A673 (cell line): Measurements from ENCODE around the gene KEAP1. TPM values are rescaled to one million over a fixed set of nuclear protein-coding genes. Genes with fewer than 3 reads are reported as not detected.
A peak's percentile ranks its signal among the peaks of the same experiment; 100 is the strongest.

ENCODE experiments used
- BruUV-seq: library from RNA; stranded (reverse); fragments of 400-500 nt; replicated peaks from 2 replicates; lab custom pipeline; 2021; lab: Mats Ljungman, UMichigan
- CTCF ChIA-PET: fragments of 300-600 bp; sonication (Branson Sonifier 250); formaldehyde crosslinking; loops from one replicate; lab custom pipeline; 2022; ENCODE audit warnings: antibody characterized with exemption; lab: Charles Lee
- POLR2A ChIA-PET: fragments of 300-600 bp; sonication (Branson Sonifier 250); formaldehyde crosslinking; loops from one replicate; lab custom pipeline; 2022; ENCODE audit warnings: antibody characterized with exemption; ENCODE audit not compliant: low non-redundant PET; lab: Charles Lee
- DNase-seq: peaks from one replicate; pipeline ENCODE4 v3.0.0-alpha.2; 2015; ENCODE audit warnings: low spot score
- H3K27ac ChIP-seq: fragments of 200-600 bp; sonication (generic); 2 replicates; pipeline ENCODE4 v1.5.1; 2016; ENCODE audit warnings: mixed run types, low read depth, mild to moderate bottlenecking, mixed read lengths, antibody characterized with exemption, low read length; ENCODE audit not compliant: poor library complexity, severe bottlenecking
- H3K27me3 ChIP-seq: fragments of 200-600 bp; sonication (generic); replicated peaks from 2 replicates; pipeline ENCODE4 v1.6.1; 2017; ENCODE audit warnings: mixed run types, low read depth, mild to moderate bottlenecking, mixed read lengths, antibody characterized with exemption, low read length; ENCODE audit not compliant: insufficient read depth, poor library complexity
- H3K36me3 ChIP-seq: fragments of 200-600 bp; sonication (generic); 2 replicates; pipeline ENCODE4 v1.6.1; 2016; ENCODE audit warnings: mixed run types, mild to moderate bottlenecking, mixed read lengths, antibody characterized with exemption, low read length; ENCODE audit not compliant: insufficient read depth, poor library complexity, severe bottlenecking
- H3K4me1 ChIP-seq: fragments of 200-600 bp; sonication (generic); 2 replicates; pipeline ENCODE4 v1.6.1; 2017; ENCODE audit warnings: mixed run types, mild to moderate bottlenecking, mixed read lengths, antibody characterized with exemption, low read length; ENCODE audit not compliant: insufficient read depth, poor library complexity, severe bottlenecking
- H3K4me3 ChIP-seq: fragments of 200-600 bp; sonication (generic); 2 replicates; pipeline ENCODE4 v1.5.1; 2016; ENCODE audit warnings: low read depth, mixed run types, mild to moderate bottlenecking, mixed read lengths, low read length; ENCODE audit not compliant: poor library complexity, severe bottlenecking
- H3K9me3 ChIP-seq: fragments of 200-600 bp; sonication (generic); 2 replicates; pipeline ENCODE4 v1.6.1; 2016; ENCODE audit warnings: mixed run types, low read depth, mild to moderate bottlenecking, mixed read lengths, antibody characterized with exemption, low read length; ENCODE audit not compliant: poor library complexity, severe bottlenecking
- EZH2 ChIP-seq: fragments of 200-600 bp; sonication (generic); IDR thresholded peaks from 2 replicates; pipeline ENCODE4 v1.6.1; 2017; ENCODE audit warnings: borderline replicate concordance, low read depth, mild to moderate bottlenecking, mixed read lengths, antibody characterized with exemption, low read length; ENCODE audit not compliant: poor library complexity, severe bottlenecking
- intact Hi-C: fragments of 100-400 bp; cut with micrococcal nuclease; formaldehyde crosslinking; loops from one replicate; pipeline ENCODE4 v1.10.0; 2022; ENCODE audit not compliant: unreplicated experiment
- total RNA-seq: library from RNA; stranded (reverse); gene quantifications from 2 replicates; pipeline ENCODE4 v1.2.3, GENCODE V29; 2021
- TF ChIP-seq, protein P1 (sequence below): fragments of 300-800, 200-600 bp; sonication (generic); conservative IDR thresholded peaks from 2 replicates; pipeline ENCODE4 v1.5.1; 2017; ENCODE audit warnings: low read depth, mild to moderate bottlenecking, antibody characterized with exemption, low read length, moderate library complexity, mixed read lengths

KEAP1 gene
- total RNA-seq, 1 experiment from 2014 or later: 112 TPM

DNA sequence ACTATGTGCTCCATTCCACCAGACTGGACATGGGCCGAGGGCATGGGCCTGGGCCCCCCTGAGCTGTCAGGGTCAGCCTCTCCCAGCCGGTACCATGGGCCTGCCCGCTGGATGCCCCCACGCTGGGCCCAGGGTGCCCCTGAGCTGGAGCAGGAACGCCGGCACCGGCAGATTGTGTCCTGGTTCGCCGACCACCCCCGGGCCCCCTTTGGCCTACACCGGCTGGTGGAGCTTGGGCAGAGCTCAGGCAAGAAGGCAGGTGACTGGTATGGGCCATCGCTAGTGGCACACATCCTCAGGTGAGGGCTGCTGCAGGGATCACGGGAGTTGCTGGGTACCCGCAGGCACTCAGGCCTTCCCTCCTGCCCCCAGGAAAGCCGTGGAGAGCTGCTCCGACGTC, 43.7 kb upstream of the KEAP1 start:
- Histone ChIP-seq H3K27me3 (no peaks in the 10 kb centered on the region), H3K4me1 (peaks cover 12% of the 10 kb centered on the region), H3K27ac (no peak overlapping the region), H3K4me3 (no peak overlapping the region), H3K9me3 (no peaks in the 10 kb centered on the region), H3K36me3 (peaks cover 23% of the 10 kb centered on the region)
- no TSS peak for BruUV-seq
- intact Hi-C loops: no loop called here
- POLR2A ChIA-PET: interaction anchor here (0.6 kb wide), 1 partner anchor 23 kb away, joined by 9 read pairs; no protein-coding TSS in a partner anchor
- CTCF ChIA-PET: no interaction called here
- TF ChIP-seq, protein P1, sequence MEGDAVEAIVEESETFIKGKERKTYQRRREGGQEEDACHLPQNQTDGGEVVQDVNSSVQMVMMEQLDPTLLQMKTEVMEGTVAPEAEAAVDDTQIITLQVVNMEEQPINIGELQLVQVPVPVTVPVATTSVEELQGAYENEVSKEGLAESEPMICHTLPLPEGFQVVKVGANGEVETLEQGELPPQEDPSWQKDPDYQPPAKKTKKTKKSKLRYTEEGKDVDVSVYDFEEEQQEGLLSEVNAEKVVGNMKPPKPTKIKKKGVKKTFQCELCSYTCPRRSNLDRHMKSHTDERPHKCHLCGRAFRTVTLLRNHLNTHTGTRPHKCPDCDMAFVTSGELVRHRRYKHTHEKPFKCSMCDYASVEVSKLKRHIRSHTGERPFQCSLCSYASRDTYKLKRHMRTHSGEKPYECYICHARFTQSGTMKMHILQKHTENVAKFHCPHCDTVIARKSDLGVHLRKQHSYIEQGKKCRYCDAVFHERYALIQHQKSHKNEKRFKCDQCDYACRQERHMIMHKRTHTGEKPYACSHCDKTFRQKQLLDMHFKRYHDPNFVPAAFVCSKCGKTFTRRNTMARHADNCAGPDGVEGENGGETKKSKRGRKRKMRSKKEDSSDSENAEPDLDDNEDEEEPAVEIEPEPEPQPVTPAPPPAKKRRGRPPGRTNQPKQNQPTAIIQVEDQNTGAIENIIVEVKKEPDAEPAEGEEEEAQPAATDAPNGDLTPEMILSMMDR: no peak
- no peak for TF ChIP-seq EZH2
- DNase-seq: no peak

DNA sequence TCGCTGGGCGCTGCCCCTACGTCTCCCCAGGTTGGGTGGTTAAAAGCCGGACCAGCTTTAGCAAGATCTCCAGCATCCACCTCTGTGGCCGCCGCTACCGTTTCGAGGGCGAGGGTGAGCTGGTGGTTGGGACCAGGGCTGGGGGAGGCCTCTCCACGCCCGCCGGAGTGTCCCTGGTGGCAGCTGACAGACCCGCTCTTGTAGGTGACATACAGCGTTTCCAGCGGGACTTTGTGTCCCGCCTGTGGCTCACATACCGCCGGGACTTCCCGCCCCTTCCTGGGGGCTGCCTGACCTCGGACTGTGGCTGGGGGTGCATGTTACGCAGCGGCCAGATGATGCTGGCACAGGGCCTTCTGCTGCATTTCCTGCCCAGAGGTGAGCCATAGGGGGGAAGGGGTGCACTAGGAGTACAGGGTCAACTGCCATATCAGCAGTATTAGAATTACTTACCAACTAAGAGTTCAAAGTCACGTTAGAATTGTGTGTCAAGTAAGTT, 41.6 kb upstream of the KEAP1 start:
- POLR2A ChIA-PET: no interaction called here
- TSS peak; percentile 57 for BruUV-seq
- no peak for DNase-seq
- Histone ChIP-seq H3K36me3 (peaks cover 9% of the 10 kb centered on the region), H3K27me3 (no peaks in the 10 kb centered on the region), H3K27ac (peak overlapping the region; percentile 94), H3K4me1 (peaks cover 12% of the 10 kb centered on the region), H3K9me3 (no peaks in the 10 kb centered on the region), H3K4me3 (peak overlapping the region; percentile 95)
- no peak for TF ChIP-seq EZH2
- TF ChIP-seq, protein P1: no peak
- intact Hi-C loops: no loop called here
- CTCF ChIA-PET: interaction anchor here (0.6 kb wide), 1 partner anchor 100 kb away, joined by 3 read pairs; no protein-coding TSS in a partner anchor

DNA sequence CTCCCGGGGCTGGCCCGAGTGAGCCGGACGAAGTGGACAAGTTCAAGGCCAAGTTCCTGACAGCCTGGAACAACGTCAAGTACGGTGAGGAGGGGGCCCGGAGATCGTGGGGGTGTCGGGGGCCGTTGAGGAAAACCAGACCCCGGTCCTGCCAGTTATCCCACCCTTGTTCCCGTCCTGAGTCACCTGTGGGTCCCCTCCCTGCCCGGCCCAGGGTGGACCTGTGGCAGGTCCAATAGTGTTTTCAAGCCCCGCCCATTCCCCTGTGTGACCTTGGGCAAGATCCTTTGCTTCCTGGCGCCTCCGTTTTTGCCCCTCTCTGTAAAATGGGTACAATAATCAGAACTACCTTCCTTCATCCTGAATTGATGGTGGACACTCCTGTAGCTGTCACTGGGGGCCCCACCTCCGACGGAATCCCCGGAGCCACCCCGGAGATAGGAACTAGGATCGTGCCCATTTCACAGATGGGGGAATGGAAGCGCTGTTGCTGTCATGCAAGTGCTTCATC, 41.1 kb upstream of the KEAP1 start:
- H3K27me3 ChIP-seq: no peaks in the 10 kb centered on the region
- ChIA-PET POLR2A (no interaction called here), CTCF (interaction anchor here (0.6 kb wide), 1 partner anchor 100 kb away, joined by 3 read pairs; no protein-coding TSS in a partner anchor)
- BruUV-seq: no TSS peak
- H3K9me3 ChIP-seq: no peaks in the 10 kb centered on the region
- peaks cover 12% of the 10 kb centered on the region for H3K4me1 ChIP-seq
- peaks cover 7% of the 10 kb centered on the region for H3K36me3 ChIP-seq
- TF ChIP-seq, protein P1: no peak
- no peak for TF ChIP-seq EZH2
- intact Hi-C loops: no loop called here
- DNase-seq: no peak
- peak overlapping the region; percentile 95 for H3K4me3 ChIP-seq
- peak overlapping the region; percentile 94 for H3K27ac ChIP-seq
